Urothelium cell line (cell line): ENCODE results near the gene PCDHAC1.

ENCODE experiments used
- DNase-seq: peaks from one replicate; pipeline ENCODE4 v3.0.0; 2011; ENCODE audit warnings: low spot score, mixed read lengths
- FAIRE-seq: peaks from 2 replicates; lab custom pipeline; 2011; peaks lifted over from hg19 to GRCh38; lab: Jason Lieb, UNC

PCDHAC1 gene

GRCh38 chr5:140967226-140967893 is 41.3 kb downstream of the PCDHAC1 start:
- FAIRE-seq (no peak), DNase-seq (no peak)

GRCh38 chr5:140969880-140970279 is 43.8 kb downstream of the PCDHAC1 start:
- FAIRE-seq = no peak
- no peak for DNase-seq

GRCh38 chr5:140973550-140973949 is 47.5 kb downstream of the PCDHAC1 start:
- FAIRE-seq (no peak), DNase-seq (no peak)

DNA sequence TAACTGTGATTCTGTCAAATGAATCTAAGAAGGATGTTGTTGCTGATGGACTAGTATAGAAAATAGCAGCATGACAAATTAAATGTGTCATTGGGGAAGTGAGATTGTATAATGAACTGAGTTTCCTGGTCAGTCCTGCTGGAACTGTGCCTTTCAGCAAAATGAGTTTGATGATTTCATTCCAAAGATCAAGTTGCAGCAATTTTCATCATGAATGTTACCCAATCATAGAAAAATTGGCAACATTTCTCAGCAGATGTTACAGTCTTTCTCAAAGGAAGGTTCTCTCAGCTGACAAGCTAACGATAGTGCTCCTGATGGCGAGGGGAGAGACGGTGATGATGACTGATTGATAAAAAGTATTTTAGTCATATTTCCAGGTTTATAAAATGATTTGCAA is 50.9 kb downstream of the PCDHAC1 start:
- DNase-seq (no peak), FAIRE-seq (no peak)

GRCh38 chr5:140978260-140978659 is 52.2 kb downstream of the PCDHAC1 start:
- DNase-seq = no peak
- no peak for FAIRE-seq

DNA sequence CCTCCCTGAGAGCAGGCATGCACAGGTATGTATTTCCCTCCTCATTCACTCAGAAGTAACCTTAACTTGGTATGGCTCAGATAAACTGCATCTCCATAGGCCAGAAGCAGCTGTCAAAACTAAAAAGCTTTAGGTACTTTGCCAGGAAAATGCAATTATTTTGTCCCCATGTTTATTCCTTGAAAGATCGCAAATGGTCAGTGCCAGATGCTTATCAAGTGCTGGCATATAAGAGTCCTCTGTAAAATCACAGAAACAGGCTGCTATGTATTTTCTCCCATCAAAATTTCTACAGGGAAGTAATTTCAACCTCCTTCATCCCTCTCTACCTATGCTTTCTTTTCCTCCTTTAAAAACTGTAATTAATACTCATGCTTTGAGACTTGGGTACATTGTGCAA is 52.9 kb downstream of the PCDHAC1 start:
- FAIRE-seq = no peak
- DNase-seq = no peak
